PC-9 (cell line): Measurements from ENCODE around the gene ZNF24. TPM values are rescaled to one million over a fixed set of nuclear protein-coding genes. Genes with fewer than 3 reads are reported as not detected.

ENCODE experiments used
- BruUV-seq: library from RNA; stranded (reverse); fragments of 400-500 nt; replicated peaks from 2 replicates; lab custom pipeline; 2021; lab: Mats Ljungman, UMichigan
- CTCF ChIA-PET: fragments of 300-600 bp; sonication (Branson Sonifier 250); formaldehyde crosslinking; loops from one replicate; lab custom pipeline; 2022; ENCODE audit warnings: antibody characterized with exemption; lab: Charles Lee
- POLR2A ChIA-PET: fragments of 300-600 bp; sonication (Branson Sonifier 250); formaldehyde crosslinking; loops from one replicate; lab custom pipeline; 2022; ENCODE audit warnings: antibody characterized with exemption; ENCODE audit not compliant: unreplicated experiment; lab: Charles Lee
- DNase-seq, 2 experiments: peaks; one replicate each; pipeline versions ENCODE4 v3.0.0 to v3.0.0-alpha.2; 2015 to 2022; ENCODE audit warnings: mixed read lengths in 1 of 2
- H2AFZ ChIP-seq: fragments of 200-600 bp; sonication (generic); 2 replicates; pipeline ENCODE4 v1.8.1; 2017; ENCODE audit warnings: antibody characterized with exemption
- H3F3A ChIP-seq: fragments of 200-600 bp; sonication (generic); 2 replicates; pipeline ENCODE4 v1.8.1; 2017; ENCODE audit warnings: antibody characterized with exemption, mild to moderate bottlenecking, low read depth; ENCODE audit not compliant: insufficient read depth
- H3K27ac ChIP-seq: fragments of 200-600 bp; sonication (generic); 2 replicates; pipeline ENCODE4 v1.6.1; 2016; ENCODE audit warnings: mixed run types
- H3K27me3 ChIP-seq: fragments of 200-600 bp; sonication (generic); 2 replicates; pipeline ENCODE4 v1.6.1; 2016; ENCODE audit warnings: low read depth, mixed run types; ENCODE audit not compliant: insufficient read depth
- H3K36me3 ChIP-seq: fragments of 200-600 bp; sonication (generic); 2 replicates; pipeline ENCODE4 v1.6.1; 2016; ENCODE audit warnings: low read depth, mixed run types
- H3K4me1 ChIP-seq: fragments of 200-600 bp; sonication (generic); replicated peaks from 2 replicates; pipeline ENCODE4 v1.6.1; 2016; ENCODE audit warnings: mixed run types; ENCODE audit not compliant: insufficient read depth
- H3K4me2 ChIP-seq: fragments of 200-600 bp; sonication (generic); 2 replicates; pipeline ENCODE4 v1.6.1; 2017; ENCODE audit warnings: mixed run types
- H3K4me3 ChIP-seq: fragments of 200-600 bp; sonication (generic); 2 replicates; pipeline ENCODE4 v1.6.1; 2016; ENCODE audit warnings: mixed run types
- H3K79me2 ChIP-seq: fragments of 200-600 bp; sonication (generic); 2 replicates; pipeline ENCODE4 v1.6.1; 2017; ENCODE audit warnings: low read depth, mixed run types
- H3K9me2 ChIP-seq: fragments of 200-600 bp; sonication (generic); 2 replicates; pipeline ENCODE4 v1.8.1; 2017; ENCODE audit warnings: mild to moderate bottlenecking; ENCODE audit not compliant: insufficient read depth
- H3K9me3 ChIP-seq: fragments of 200-600 bp; sonication (generic); 2 replicates; pipeline ENCODE4 v1.8.1; 2016; ENCODE audit warnings: low read depth; ENCODE audit not compliant: insufficient read depth
- H4K20me1 ChIP-seq: fragments of 200-600 bp; sonication (generic); 2 replicates; pipeline ENCODE4 v1.8.1; 2017; ENCODE audit not compliant: insufficient read depth
- EZH2 ChIP-seq: fragments of 200-600 bp; sonication (generic); IDR thresholded peaks from 2 replicates; pipeline ENCODE4 v1.8.0; 2017; ENCODE audit warnings: antibody characterized with exemption, low read depth
- intact Hi-C: fragments of 100-400 bp; cut with micrococcal nuclease; formaldehyde crosslinking; loops from one replicate; pipeline ENCODE4 v1.10.0; 2022; ENCODE audit not compliant: unreplicated experiment
- total RNA-seq: library from RNA; stranded (reverse); gene quantifications from 2 replicates; pipeline ENCODE4 v1.2.3, GENCODE V29; 2021
- TF ChIP-seq, protein P1 (sequence below): fragments of 200-600 bp; sonication (generic); conservative IDR thresholded peaks from 2 replicates; pipeline ENCODE4 v1.6.1; 2017; ENCODE audit warnings: mixed run types, antibody characterized with exemption, mild to moderate bottlenecking, moderate library complexity

Gene ZNF24
- total RNA-seq, 1 experiment from 2014 or later = 33.9 TPM

DNA sequence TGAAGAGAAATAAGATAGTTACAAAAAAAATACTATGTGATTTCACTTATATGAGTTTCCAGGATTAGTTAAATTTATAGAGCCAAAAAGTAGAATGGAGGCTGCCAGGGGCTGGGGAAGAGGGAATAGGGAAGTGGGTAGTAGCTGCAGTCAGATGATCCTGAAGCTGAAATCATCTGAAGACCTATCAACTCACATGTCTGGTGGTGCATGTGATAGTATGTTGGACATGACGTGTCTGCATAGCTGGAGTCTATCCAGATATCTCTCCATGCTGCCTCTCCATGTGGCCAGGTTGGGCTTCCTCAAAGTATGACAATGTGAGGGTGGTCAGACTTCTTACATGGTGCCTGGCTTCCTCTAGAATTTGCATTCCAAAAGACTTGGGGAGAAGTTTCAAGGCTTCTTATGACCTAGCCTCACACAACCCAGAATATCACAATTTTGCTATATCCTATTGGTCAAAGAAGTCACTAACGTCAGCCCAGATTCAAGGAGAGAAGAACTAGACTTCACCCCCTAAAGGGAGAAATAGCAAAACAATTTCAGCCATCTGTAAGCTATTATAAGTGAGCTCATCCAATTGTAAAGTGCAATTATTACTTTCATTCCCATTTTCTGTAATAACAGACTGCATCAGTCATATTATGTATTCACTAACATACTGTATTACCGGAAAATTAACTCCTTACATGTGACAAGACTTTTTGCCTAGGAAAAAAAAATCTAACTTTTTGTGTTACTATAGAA, 46.9 kb upstream of the ZNF24 start:
- no peaks in the 10 kb centered on the region for H3K4me1 ChIP-seq
- BruUV-seq = no TSS peak
- CTCF ChIA-PET = no interaction called here
- no peaks in the 10 kb centered on the region for H3F3A ChIP-seq
- H3K4me3 ChIP-seq = no peak overlapping the region
- no peak overlapping the region for H3K4me2 ChIP-seq
- no peak for DNase-seq
- POLR2A ChIA-PET = no interaction called here
- no peaks in the 10 kb centered on the region for H3K36me3 ChIP-seq
- no peaks in the 10 kb centered on the region for H3K9me2 ChIP-seq
- TF ChIP-seq, protein P1, sequence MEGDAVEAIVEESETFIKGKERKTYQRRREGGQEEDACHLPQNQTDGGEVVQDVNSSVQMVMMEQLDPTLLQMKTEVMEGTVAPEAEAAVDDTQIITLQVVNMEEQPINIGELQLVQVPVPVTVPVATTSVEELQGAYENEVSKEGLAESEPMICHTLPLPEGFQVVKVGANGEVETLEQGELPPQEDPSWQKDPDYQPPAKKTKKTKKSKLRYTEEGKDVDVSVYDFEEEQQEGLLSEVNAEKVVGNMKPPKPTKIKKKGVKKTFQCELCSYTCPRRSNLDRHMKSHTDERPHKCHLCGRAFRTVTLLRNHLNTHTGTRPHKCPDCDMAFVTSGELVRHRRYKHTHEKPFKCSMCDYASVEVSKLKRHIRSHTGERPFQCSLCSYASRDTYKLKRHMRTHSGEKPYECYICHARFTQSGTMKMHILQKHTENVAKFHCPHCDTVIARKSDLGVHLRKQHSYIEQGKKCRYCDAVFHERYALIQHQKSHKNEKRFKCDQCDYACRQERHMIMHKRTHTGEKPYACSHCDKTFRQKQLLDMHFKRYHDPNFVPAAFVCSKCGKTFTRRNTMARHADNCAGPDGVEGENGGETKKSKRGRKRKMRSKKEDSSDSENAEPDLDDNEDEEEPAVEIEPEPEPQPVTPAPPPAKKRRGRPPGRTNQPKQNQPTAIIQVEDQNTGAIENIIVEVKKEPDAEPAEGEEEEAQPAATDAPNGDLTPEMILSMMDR = no peak
- no peak for TF ChIP-seq EZH2
- H3K79me2 ChIP-seq = no peaks in the 10 kb centered on the region
- no peaks in the 10 kb centered on the region for H4K20me1 ChIP-seq
- intact Hi-C loops = no loop called here
- no peak overlapping the region for H2AFZ ChIP-seq
- no peaks in the 10 kb centered on the region for H3K27me3 ChIP-seq
- no peak overlapping the region for H3K27ac ChIP-seq
- no peaks in the 10 kb centered on the region for H3K9me3 ChIP-seq

DNA sequence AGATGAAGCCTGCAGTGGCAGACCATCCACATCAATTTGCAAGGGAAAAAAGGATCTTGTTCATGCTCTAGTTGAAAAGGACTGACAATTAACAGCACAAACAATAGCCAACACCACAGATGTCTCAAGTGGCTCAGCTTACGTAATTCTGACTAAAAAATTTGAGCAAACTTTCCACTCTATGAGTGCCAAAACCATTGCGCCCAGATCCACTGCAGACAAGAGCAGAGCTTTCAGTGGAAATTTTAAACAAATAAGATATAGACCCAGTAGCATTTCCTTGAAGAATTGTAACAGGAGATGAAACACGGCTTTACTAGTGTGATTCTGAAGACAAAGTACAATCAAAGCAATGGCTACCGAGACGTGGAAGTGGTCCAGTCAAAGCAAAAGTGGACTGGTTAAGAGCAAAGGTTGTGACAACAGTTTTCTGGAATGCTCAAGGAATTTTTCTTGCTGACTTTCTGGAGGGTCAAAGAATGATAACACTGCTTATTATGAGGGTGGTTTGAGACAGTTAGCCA, 44.9 kb upstream of the ZNF24 start:
- Histone ChIP-seq H3K36me3 (no peaks in the 10 kb centered on the region), H3K4me3 (no peak overlapping the region), H4K20me1 (no peaks in the 10 kb centered on the region), H3K4me2 (no peak overlapping the region), H3F3A (no peaks in the 10 kb centered on the region), H3K4me1 (no peaks in the 10 kb centered on the region), H3K9me2 (no peaks in the 10 kb centered on the region), H3K79me2 (no peaks in the 10 kb centered on the region), H2AFZ (no peak overlapping the region), H3K27ac (no peak overlapping the region), H3K27me3 (no peaks in the 10 kb centered on the region), H3K9me3 (no peaks in the 10 kb centered on the region)
- TF ChIP-seq, protein P1 = no peak
- TF ChIP-seq EZH2 = no peak
- ChIA-PET CTCF (no interaction called here), POLR2A (no interaction called here)
- BruUV-seq = no TSS peak
- intact Hi-C loops = no loop called here
- DNase-seq = no peak

DNA sequence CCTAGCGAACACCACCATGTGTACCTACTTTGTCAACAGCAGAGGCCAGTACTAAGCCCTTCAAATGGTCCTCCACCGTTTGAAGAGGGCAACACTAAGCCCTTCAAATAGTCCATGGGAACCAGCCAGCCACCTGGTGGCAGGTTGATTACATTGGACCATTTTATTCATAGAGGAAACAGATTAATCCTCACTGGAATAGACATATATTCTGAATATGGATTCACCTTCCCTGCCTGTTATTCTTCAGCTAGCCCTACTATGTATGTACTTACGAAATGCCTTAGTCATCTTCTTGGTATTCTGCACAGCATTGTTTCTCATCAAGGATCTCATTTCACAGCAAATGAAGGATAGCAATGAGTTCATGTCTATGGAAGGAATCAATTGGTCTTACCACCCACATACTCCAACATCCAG, 42.9 kb upstream of the ZNF24 start:
- no peaks in the 10 kb centered on the region for H3F3A ChIP-seq
- H3K9me3 ChIP-seq = no peaks in the 10 kb centered on the region
- intact Hi-C loops = loop anchor here (2.0 kb wide), 1 partner anchor 370 kb away; no protein-coding TSS in a partner anchor
- H3K36me3 ChIP-seq = no peaks in the 10 kb centered on the region
- H3K9me2 ChIP-seq = no peaks in the 10 kb centered on the region
- no peak overlapping the region for H3K27ac ChIP-seq
- DNase-seq = no peak
- no peaks in the 10 kb centered on the region for H3K79me2 ChIP-seq
- no peaks in the 10 kb centered on the region for H4K20me1 ChIP-seq
- no peaks in the 10 kb centered on the region for H3K27me3 ChIP-seq
- ChIA-PET POLR2A (no interaction called here), CTCF (interaction anchor here (1.1 kb wide), 1 partner anchor 369 kb away, joined by 4 read pairs; no protein-coding TSS in a partner anchor)
- no peak overlapping the region for H2AFZ ChIP-seq
- H3K4me1 ChIP-seq = no peaks in the 10 kb centered on the region
- H3K4me2 ChIP-seq = no peak overlapping the region
- no peak overlapping the region for H3K4me3 ChIP-seq
- BruUV-seq = no TSS peak
- TF ChIP-seq, protein P1 = no peak
- no peak for TF ChIP-seq EZH2
